ENCODE data around the gene STK40. TPM values are rescaled to one million over a fixed set of nuclear protein-coding genes. Genes with fewer than 3 reads are reported as not detected.

Gene STK40
- total and polyA plus RNA-seq, 9 of the 15 experiments (the other 6 are each of a cell fraction or from before 2014, with no cell fraction given): 0.69 to 94.3 (median 39.1) TPM

GRCh38 chr1:36304521-36304920 is 81.2 kb downstream of the STK40 start:
- H4K20me1 ChIP-seq (replicated peaks; ENCODE audit: control insufficient read depth, insufficient read depth, low read length): peaks cover 4% of the 10 kb centered on the region; the same call in 1 of the 2 replicates
- H3K4me3 ChIP-seq: no peak overlapping the region
- intact Hi-C loops (cut with micrococcal nuclease) (no loop called here), in situ Hi-C loops (cut with MboI) (no loop called here)
- peaks cover 56% of the 10 kb centered on the region for H3K36me3 ChIP-seq (ENCODE audit: control insufficient read depth, insufficient read depth, low read length)
- no peaks in the 10 kb centered on the region for H3K9me3 ChIP-seq (replicated peaks; ENCODE audit: control insufficient read depth, insufficient read depth, low read depth, low read length)
- POLR2A ChIA-PET: interaction anchor here (0.6 to 1.1 kb wide), 4 partner anchors 12 to 82 kb away, joined by 3 to 5 read pairs (median 4); no protein-coding TSS in a partner anchor
- H3K4me2 ChIP-seq (ENCODE audit: insufficient read depth, low read length): no peak overlapping the region
- DNase-seq (ENCODE audit: extremely low read depth in 1 of 4, low spot score in 3 of 4) (no peak), ATAC-seq (no peak), FAIRE-seq (no peak)
- peaks cover 7% of the 10 kb centered on the region for H3K9me1 ChIP-seq (ENCODE audit: control insufficient read depth, insufficient read depth, low read length)
- no peak overlapping the region for H2AFZ ChIP-seq (ENCODE audit: low read depth, low read length)
- no peak overlapping the region for H3K9ac ChIP-seq (ENCODE audit: insufficient read depth in 1 of 2, low read depth in 2 of 2, low read length in 2 of 2)
- CTCF ChIA-PET (ENCODE audit: low intra/inter-chr PET ratio): no interaction called here
- no peaks in the 10 kb centered on the region for H3K79me2 ChIP-seq (ENCODE audit: control insufficient read depth, insufficient read depth, low read length)
- 56% methylated on average over 7 of the region's 7 CpGs for WGBS (ENCODE audit: insufficient coverage, low coverage, missing lambda C conversion rate)
- no peaks in the 10 kb centered on the region for H3K27me3 ChIP-seq (ENCODE audit: control insufficient read depth in 2 of 2, insufficient read depth in 2 of 2, low read length in 2 of 2)
- H3K4me1 ChIP-seq (replicated peaks in 1 of 2; ENCODE audit: control insufficient read depth in 2 of 2, insufficient read depth in 2 of 2, low read length in 2 of 2): peaks cover 4 to 23% of the 10 kb centered on the region in 2 experiments; a peak in 3 of 5 replicates
- H3K27ac ChIP-seq (ENCODE audit: extremely low read depth, low read depth, low read length): no peak overlapping the region
- BruUV-seq (replicated peaks): TSS peak; percentile 66
- TF ChIP-seq DMBX1 (CRISPR knock-in tag; IDR thresholded peaks at IDR 0.05; ENCODE audit: borderline replicate concordance): no peak
- no peak for TF ChIP-seq SUPT5H (IDR thresholded peaks at IDR 0.05)
- TF ChIP-seq BHLHE40 (IDR thresholded peaks at IDR 0.05; ENCODE audit: low read length): peak; percentile 81
- TF ChIP-seq SPI1 (IDR thresholded peaks at IDR 0.05; ENCODE audit: borderline replicate concordance, low read depth, low read length): peak; percentile 59; the same call in 1 of the 2 replicates
- TF ChIP-seq, protein P1, sequence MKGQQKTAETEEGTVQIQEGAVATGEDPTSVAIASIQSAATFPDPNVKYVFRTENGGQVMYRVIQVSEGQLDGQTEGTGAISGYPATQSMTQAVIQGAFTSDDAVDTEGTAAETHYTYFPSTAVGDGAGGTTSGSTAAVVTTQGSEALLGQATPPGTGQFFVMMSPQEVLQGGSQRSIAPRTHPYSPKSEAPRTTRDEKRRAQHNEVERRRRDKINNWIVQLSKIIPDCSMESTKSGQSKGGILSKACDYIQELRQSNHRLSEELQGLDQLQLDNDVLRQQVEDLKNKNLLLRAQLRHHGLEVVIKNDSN (CRISPR knock-in tag; IDR thresholded peaks at IDR 0.05): peak; percentile 50
